ENCODE data around the gene SOBP.

SOBP gene

GRCh38 chr6:107653861-107654394, 164.0 kb downstream of the SOBP start:
- in situ Hi-C loops (cut with HindIII; ENCODE audit: low sequenced_read_pairs) = no loop called here

- in situ Hi-C loops (cut with HindIII; ENCODE audit: low sequenced_read_pairs) = no loop called here
Measured at GRCh38 chr6:107654764-107655163, 164.8 kb downstream of the SOBP start.

GRCh38 chr6:107655245-107655644, 165.3 kb downstream of the SOBP start:
- in situ Hi-C loops (cut with HindIII; ENCODE audit: low sequenced_read_pairs) = no loop called here

GRCh38 chr6:107655864-107656263, 165.9 kb downstream of the SOBP start:
- in situ Hi-C loops (cut with HindIII; ENCODE audit: low sequenced_read_pairs) = no loop called here

- in situ Hi-C loops (cut with HindIII; ENCODE audit: low sequenced_read_pairs) = no loop called here
Measured at GRCh38 chr6:107656401-107656800, 166.5 kb downstream of the SOBP start.

- in situ Hi-C loops (cut with HindIII; ENCODE audit: low sequenced_read_pairs) = no loop called here
Measured at GRCh38 chr6:107656883-107657282, 167.0 kb downstream of the SOBP start.

GRCh38 chr6:107657373-107657754, 167.4 kb downstream of the SOBP start:
- in situ Hi-C loops (cut with HindIII; ENCODE audit: low sequenced_read_pairs) = no loop called here

GRCh38 chr6:107657755-107658461, 168.0 kb downstream of the SOBP start:
- in situ Hi-C loops (cut with HindIII; ENCODE audit: low sequenced_read_pairs) = no loop called here

GRCh38 chr6:107658920-107659865, 169.3 kb downstream of the SOBP start:
- in situ Hi-C loops (cut with HindIII; ENCODE audit: low sequenced_read_pairs) = no loop called here

- in situ Hi-C loops (cut with HindIII; ENCODE audit: low sequenced_read_pairs) = no loop called here
Measured at GRCh38 chr6:107660839-107661238, 170.9 kb downstream of the SOBP start.

- in situ Hi-C loops (cut with HindIII; ENCODE audit: low sequenced_read_pairs) = no loop called here
Measured at GRCh38 chr6:107661291-107661690, 171.4 kb downstream of the SOBP start.

- in situ Hi-C loops (cut with HindIII; ENCODE audit: low sequenced_read_pairs) = no loop called here
Measured at GRCh38 chr6:107662333-107662732, 172.4 kb downstream of the SOBP start.

- in situ Hi-C loops (cut with HindIII; ENCODE audit: low sequenced_read_pairs) = no loop called here
Measured at GRCh38 chr6:107663308-107663707, 173.4 kb downstream of the SOBP start.

- in situ Hi-C loops (cut with HindIII; ENCODE audit: low sequenced_read_pairs) = no loop called here
Measured at GRCh38 chr6:107665382-107665781, 175.5 kb downstream of the SOBP start.

- in situ Hi-C loops (cut with HindIII; ENCODE audit: low sequenced_read_pairs) = no loop called here
Measured at GRCh38 chr6:107666084-107666980, 176.4 kb downstream of the SOBP start.

- in situ Hi-C loops (cut with HindIII; ENCODE audit: low sequenced_read_pairs) = no loop called here
Measured at GRCh38 chr6:107666981-107667601, 177.2 kb downstream of the SOBP start.

- in situ Hi-C loops (cut with HindIII; ENCODE audit: low sequenced_read_pairs) = no loop called here
Measured at GRCh38 chr6:107667790-107668189, 177.9 kb downstream of the SOBP start.

GRCh38 chr6:107668743-107669474, 179.0 kb downstream of the SOBP start:
- in situ Hi-C loops (cut with HindIII; ENCODE audit: low sequenced_read_pairs) = no loop called here

GRCh38 chr6:107670792-107671199, 180.9 kb downstream of the SOBP start:
- in situ Hi-C loops (cut with HindIII; ENCODE audit: low sequenced_read_pairs) = no loop called here

- in situ Hi-C loops (cut with HindIII; ENCODE audit: low sequenced_read_pairs) = no loop called here
Measured at GRCh38 chr6:107673076-107673494, 183.2 kb downstream of the SOBP start.

Data from DLD1 (cell line).